HG03575 (cell line): Measurements from ENCODE around the gene CC2D1B.

Experiments
- ATAC-seq: cut with Tn5 transposase; IDR thresholded peaks from one replicate; pipeline ENCODE4 v1.9.1; 2021; ENCODE audit not compliant: unreplicated experiment, insufficient number of reproducible peaks, low FRiP score; ENCODE audit errors: extremely low read depth

The CC2D1B gene

GRCh38 chr1:52321061-52321460, 44.9 kb downstream of the CC2D1B start:
- no peak for ATAC-seq

- no peak for ATAC-seq
These were observed 59.6 kb downstream of the CC2D1B start for GRCh38 chr1:52306227-52307006.

GRCh38 chr1:52305417-52306226, 60.4 kb downstream of the CC2D1B start:
- ATAC-seq, result no peak
